Mucosa of descending colon (tissue), 3 donors: ENCODE results near the gene CPN1. TPM values are rescaled to one million over a fixed set of nuclear protein-coding genes. Genes with fewer than 3 reads are reported as not detected.

Source experiments
- ATAC-seq: fragments of 200-7000 bp; cut with Tn5 transposase; one replicate; pipeline ENCODE4 v1.9.1; 2020; ENCODE audit warnings: mild to moderate bottlenecking, moderate library complexity
- DNase-seq, 3 donors: peaks; one replicate each; pipeline ENCODE4 v3.0.0-alpha.2; 2020
- H3K36me3 ChIP-seq: fragments of 200-600 bp; one replicate; pipeline ENCODE4 v1.8.0; 2021; ENCODE audit warnings: low read depth, mild to moderate bottlenecking
- H3K4me1 ChIP-seq: fragments of 200-600 bp; one replicate; pipeline ENCODE4 v1.8.0; 2021; ENCODE audit warnings: low read depth, mild to moderate bottlenecking
- H3K4me3 ChIP-seq: fragments of 200-600 bp; one replicate; pipeline ENCODE4 v1.8.0; 2021; ENCODE audit warnings: mild to moderate bottlenecking
- H3K9me3 ChIP-seq: fragments of 200-600 bp; one replicate; pipeline ENCODE4 v1.8.0; 2021; ENCODE audit warnings: mild to moderate bottlenecking
- intact Hi-C, 2 donors: fragments of 100-400 bp; cut with DNase I in 1 of 2; cut with micrococcal nuclease in 1 of 2; formaldehyde crosslinking; loops; one replicate each; pipeline versions ENCODE4 v1.11.0 to v1.11.1; 2022; cut with DNase I, micrococcal nuclease
- total RNA-seq, 3 donors: library from RNA; stranded (reverse); fragmentation: NEBNext Ultra II Directional in 2 of 3; extraction: Animal tissue kit (Norgen Biotek cat#: 25700) in 2 of 3; gene quantifications; one replicate each; pipeline versions ENCODE4 v1.2.1 to v1.2.4, GENCODE V29; 2021 to 2023
- TF ChIP-seq, protein P1 (sequence below): fragments of 200-600 bp; IDR thresholded peaks from one replicate; pipeline ENCODE4 v1.8.0; 2022; ENCODE audit warnings: antibody characterized with exemption, mild to moderate bottlenecking
- donor health status: DM: no; HTN: no; CAD: no; lungs with moderate emphysema.
- donor health status: DM: no; HTN: no; CAD: no.
- donor health status: DM: no; HTN: yes; CAD: no.

The CPN1 gene
- total RNA-seq, 3 donors from 2014 or later, result 0.14 TPM; not detected in 2

DNA sequence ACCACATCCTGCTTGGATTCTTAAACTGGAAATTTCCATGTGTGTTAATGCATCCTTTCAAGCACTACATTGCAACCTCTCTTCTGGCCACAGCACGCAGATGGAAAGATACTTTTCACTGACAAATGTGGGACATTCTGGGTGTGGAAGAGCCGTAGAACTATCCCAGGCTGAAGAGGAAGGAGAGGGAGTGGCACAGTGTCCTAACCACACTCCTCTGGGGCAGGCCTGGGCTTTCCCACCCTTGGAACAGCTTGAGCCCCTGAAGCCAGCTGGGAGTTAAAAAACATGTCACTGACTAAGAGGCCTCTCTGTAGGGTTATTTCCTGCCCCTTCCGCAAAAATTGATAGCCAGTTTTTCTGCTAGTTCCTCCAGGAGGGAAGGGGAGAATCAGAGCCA, 37.9 kb downstream of the CPN1 start:
- intact Hi-C loops, result no loop called here

DNA sequence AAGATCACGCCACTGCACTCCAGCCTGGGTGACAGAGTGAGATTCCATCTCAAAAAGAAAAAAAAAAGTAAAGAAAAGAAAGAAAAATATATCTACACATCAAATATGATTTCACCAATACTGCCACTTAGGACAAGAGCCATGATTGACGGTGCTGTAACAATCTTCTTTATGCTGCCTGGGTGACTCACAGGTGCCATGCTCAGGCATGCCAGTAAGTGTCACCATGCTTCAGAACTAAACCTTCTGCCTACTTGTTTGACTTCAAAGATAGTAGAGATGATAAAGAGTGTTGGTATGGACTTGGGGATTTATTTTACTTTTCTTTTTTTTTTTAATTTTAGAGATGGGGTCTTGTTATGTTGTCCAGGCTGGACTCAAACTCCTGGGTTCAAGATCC, 38.3 kb downstream of the CPN1 start:
- H3K9me3 ChIP-seq, result no peaks in the 10 kb centered on the region
- TF ChIP-seq, protein P1, sequence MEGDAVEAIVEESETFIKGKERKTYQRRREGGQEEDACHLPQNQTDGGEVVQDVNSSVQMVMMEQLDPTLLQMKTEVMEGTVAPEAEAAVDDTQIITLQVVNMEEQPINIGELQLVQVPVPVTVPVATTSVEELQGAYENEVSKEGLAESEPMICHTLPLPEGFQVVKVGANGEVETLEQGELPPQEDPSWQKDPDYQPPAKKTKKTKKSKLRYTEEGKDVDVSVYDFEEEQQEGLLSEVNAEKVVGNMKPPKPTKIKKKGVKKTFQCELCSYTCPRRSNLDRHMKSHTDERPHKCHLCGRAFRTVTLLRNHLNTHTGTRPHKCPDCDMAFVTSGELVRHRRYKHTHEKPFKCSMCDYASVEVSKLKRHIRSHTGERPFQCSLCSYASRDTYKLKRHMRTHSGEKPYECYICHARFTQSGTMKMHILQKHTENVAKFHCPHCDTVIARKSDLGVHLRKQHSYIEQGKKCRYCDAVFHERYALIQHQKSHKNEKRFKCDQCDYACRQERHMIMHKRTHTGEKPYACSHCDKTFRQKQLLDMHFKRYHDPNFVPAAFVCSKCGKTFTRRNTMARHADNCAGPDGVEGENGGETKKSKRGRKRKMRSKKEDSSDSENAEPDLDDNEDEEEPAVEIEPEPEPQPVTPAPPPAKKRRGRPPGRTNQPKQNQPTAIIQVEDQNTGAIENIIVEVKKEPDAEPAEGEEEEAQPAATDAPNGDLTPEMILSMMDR, result no peak
- DNase-seq, result no peak
- peaks cover 2% of the 10 kb centered on the region for H3K4me1 ChIP-seq
- H3K36me3 ChIP-seq, result no peaks in the 10 kb centered on the region
- intact Hi-C loops, result no loop called here
- no peak overlapping the region for H3K4me3 ChIP-seq
- ATAC-seq, result peak; percentile 73

More for the DNA sequence above, 37.9 kb downstream of the CPN1 start:
- TF ChIP-seq, protein P1, result no peak
- Histone ChIP-seq H3K4me1 (peaks cover 2% of the 10 kb centered on the region), H3K36me3 (no peaks in the 10 kb centered on the region), H3K9me3 (no peaks in the 10 kb centered on the region), H3K4me3 (no peak overlapping the region)
- DNase-seq (no peak), ATAC-seq (peak; percentile 61)

GRCh38 chr10:100041306-100042002, 40.2 kb downstream of the CPN1 start:
- TF ChIP-seq, protein P1, result no peak
- intact Hi-C loops, result no loop called here
- Histone ChIP-seq H3K4me3 (no peak overlapping the region), H3K9me3 (no peaks in the 10 kb centered on the region), H3K36me3 (no peaks in the 10 kb centered on the region), H3K4me1 (peaks cover 5% of the 10 kb centered on the region)
- ATAC-seq (no peak), DNase-seq (no peak)

- TF ChIP-seq, protein P1, result no peak
- Histone ChIP-seq H3K9me3 (no peaks in the 10 kb centered on the region), H3K36me3 (no peaks in the 10 kb centered on the region), H3K4me1 (peaks cover 5% of the 10 kb centered on the region), H3K4me3 (no peak overlapping the region)
- ATAC-seq (peak; percentile 86), DNase-seq (peak in 2 of 3 donors; percentile 38 to 44)
- intact Hi-C loops, result no loop called here
Measured at GRCh38 chr10:100038561-100039071, 43.1 kb downstream of the CPN1 start.

DNA sequence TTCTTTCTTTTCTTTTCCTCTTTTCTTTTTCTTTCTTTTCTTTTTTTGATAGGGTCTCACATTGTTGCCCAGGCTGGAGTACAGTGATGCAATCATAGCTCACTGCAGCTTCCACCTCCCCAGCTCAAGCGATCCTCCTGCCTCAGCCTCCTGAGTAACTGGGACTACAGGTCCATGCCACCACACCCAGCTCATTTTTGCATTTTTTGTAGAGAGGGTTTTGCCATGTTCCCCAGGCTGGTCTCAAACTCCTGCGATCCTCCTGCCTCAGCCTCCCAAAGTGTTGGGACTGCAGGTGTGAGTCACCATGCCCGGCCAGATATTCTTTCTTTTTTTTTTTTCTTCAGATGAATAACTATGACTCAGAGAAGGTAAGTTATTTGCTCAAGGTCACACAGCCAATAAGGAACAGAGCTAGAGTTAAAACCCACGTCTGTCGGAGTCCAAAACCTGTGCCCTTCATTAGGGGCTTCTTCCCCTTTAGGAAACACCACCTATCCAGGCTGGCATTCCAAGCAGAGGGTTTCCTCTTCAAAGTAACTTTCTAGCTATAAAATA, 43.8 kb downstream of the CPN1 start:
- DNase-seq (no peak), ATAC-seq (peak; percentile 84)
- H3K4me3 ChIP-seq, result no peak overlapping the region
- intact Hi-C loops, result no loop called here
- H3K4me1 ChIP-seq, result peaks cover 3% of the 10 kb centered on the region
- TF ChIP-seq, protein P1, result no peak
- H3K36me3 ChIP-seq, result no peaks in the 10 kb centered on the region
- no peaks in the 10 kb centered on the region for H3K9me3 ChIP-seq
